GM21423 (cell line): ENCODE measurements around the gene PLS3.
"Not testable (repeated sequence)": the region's sequence is repeated elsewhere in the genome, so short reads cannot be mapped to it uniquely, and the experiment has no call there.

Source experiments
- ATAC-seq: cut with Tn5 transposase; IDR thresholded peaks from one replicate; pipeline ENCODE4 v1.9.1; 2021; ENCODE audit warnings: mild to moderate bottlenecking, moderate library complexity; ENCODE audit not compliant: unreplicated experiment

The PLS3 gene

GRCh38 chrX:115603534-115604074 is 42.6 kb downstream of the PLS3 start:
- no peak for ATAC-seq

- no peak for ATAC-seq
These were observed 45.9 kb downstream of the PLS3 start for GRCh38 chrX:115606861-115607260.

- ATAC-seq = no peak
These were observed 48.6 kb downstream of the PLS3 start for GRCh38 chrX:115609621-115610020.

GRCh38 chrX:115616943-115617563 is 56.1 kb downstream of the PLS3 start:
- ATAC-seq = peak; percentile 73

GRCh38 chrX:115622534-115622933 is 61.6 kb downstream of the PLS3 start:
- no peak for ATAC-seq

GRCh38 chrX:115624916-115625315 is 63.9 kb downstream of the PLS3 start:
- no peak for ATAC-seq

- no peak for ATAC-seq
These were observed 64.8 kb downstream of the PLS3 start for GRCh38 chrX:115625572-115626301.

GRCh38 chrX:115630204-115630603 is 69.2 kb downstream of the PLS3 start:
- no peak for ATAC-seq

GRCh38 chrX:115632455-115632854 is 71.5 kb downstream of the PLS3 start:
- no peak for ATAC-seq

- not testable (repeated sequence) for ATAC-seq
These were observed 72.4 kb downstream of the PLS3 start for GRCh38 chrX:115633397-115633796.

- no peak for ATAC-seq
These were observed 78.4 kb downstream of the PLS3 start for GRCh38 chrX:115639334-115639880.

- ATAC-seq = no peak
These were observed 81.3 kb downstream of the PLS3 start for GRCh38 chrX:115642311-115642710.

- no peak for ATAC-seq
These were observed 82.0 kb downstream of the PLS3 start for GRCh38 chrX:115642895-115643530.

GRCh38 chrX:115644397-115644796 is 83.4 kb downstream of the PLS3 start:
- ATAC-seq = not testable (repeated sequence)

GRCh38 chrX:115649461-115650063 is 88.6 kb downstream of the PLS3 start:
- no peak for ATAC-seq

- ATAC-seq = no peak
These were observed 89.5 kb downstream of the PLS3 start for GRCh38 chrX:115650449-115650848.

GRCh38 chrX:115650916-115651315 is 89.9 kb downstream of the PLS3 start:
- peak; percentile 51 for ATAC-seq

- ATAC-seq = no peak
These were observed 91.2 kb downstream of the PLS3 start for GRCh38 chrX:115652221-115652620.

GRCh38 chrX:115665122-115665521 is 104.1 kb downstream of the PLS3 start:
- no peak for ATAC-seq

GRCh38 chrX:115679460-115679859 is 118.5 kb downstream of the PLS3 start:
- ATAC-seq = no peak

- ATAC-seq = no peak
These were observed 126.6 kb downstream of the PLS3 start for GRCh38 chrX:115687595-115687994.
